ENCODE measurements around the gene HIF3A. TPM values are rescaled to one million over a fixed set of nuclear protein-coding genes. Genes with fewer than 3 reads are reported as not detected.

The HIF3A gene
- total and polyA plus RNA-seq, 8 donors: 17.6 to 235 (median 102) TPM

- intact Hi-C loops (cut with DNase I; ENCODE audit: low total_unique reads): no loop called here
- H3K27ac ChIP-seq: no peak overlapping the region
- H3K4me1 ChIP-seq: peaks cover 4 to 63% (median 46%) of the 10 kb centered on the region in 4 donors
- DNase-seq: no peak
- WGBS, 5 donors: 71 to 86% (median 84%) methylated on average over 4 to 9 of the region's 9 CpGs
- H3K36me3 ChIP-seq: peaks cover 34 to 71% (median 58%) of the 10 kb centered on the region in 4 donors
- H3K9me3 ChIP-seq: no peaks in the 10 kb centered on the region
- TF ChIP-seq POLR2AphosphoS5 (IDR thresholded peaks at IDR 0.05) (no peak), POLR2A (IDR thresholded peaks at IDR 0.05) (no peak), CTCF (IDR thresholded peaks at IDR 0.05) (no peak), EP300 (IDR thresholded peaks at IDR 0.05) (no peak)
- no peaks in the 10 kb centered on the region for H3K27me3 ChIP-seq
- H3K4me3 ChIP-seq: no peak overlapping the region
Observed at GRCh38 chr19:46356149-46357055, 59.6 kb downstream of the HIF3A start.

GRCh38 chr19:46357846-46358583 lies 61.2 kb downstream of the HIF3A start:
- TF ChIP-seq POLR2AphosphoS5 (IDR thresholded peaks at IDR 0.05) (no peak), CTCF (IDR thresholded peaks at IDR 0.05) (no peak), POLR2A (IDR thresholded peaks at IDR 0.05) (no peak), EP300 (IDR thresholded peaks at IDR 0.05) (no peak)
- Histone ChIP-seq H3K27ac (no peak overlapping the region), H3K4me1 (peaks cover 0 to 50% (median 33%) of the 10 kb centered on the region in 4 donors), H3K9me3 (no peaks in the 10 kb centered on the region), H3K4me3 (no peak overlapping the region), H3K27me3 (no peaks in the 10 kb centered on the region), H3K36me3 (peaks cover 34 to 67% (median 56%) of the 10 kb centered on the region in 4 donors)
- DNase-seq: no peak
- intact Hi-C loops (cut with DNase I; ENCODE audit: low total_unique reads): no loop called here
- WGBS, 5 donors: 42 to 68% (median 55%) methylated on average over 7 of the region's 7 CpGs

GRCh38 chr19:46361915-46362314 lies 65.1 kb downstream of the HIF3A start:
- Histone ChIP-seq H3K4me1 (peaks cover 0 to 55% (median 17%) of the 10 kb centered on the region in 4 donors), H3K4me3 (no peak overlapping the region), H3K27me3 (no peaks in the 10 kb centered on the region), H3K9me3 (no peaks in the 10 kb centered on the region), H3K36me3 (peaks cover 6 to 60% (median 54%) of the 10 kb centered on the region in 4 donors), H3K27ac (no peak overlapping the region)
- WGBS, 5 donors: 46 to 58% (median 56%) methylated on average over 2 of the region's 2 CpGs
- DNase-seq: no peak
- TF ChIP-seq CTCF (IDR thresholded peaks at IDR 0.05) (no peak), EP300 (IDR thresholded peaks at IDR 0.05) (no peak), POLR2AphosphoS5 (IDR thresholded peaks at IDR 0.05) (no peak), POLR2A (IDR thresholded peaks at IDR 0.05) (no peak)
- intact Hi-C loops (cut with DNase I; ENCODE audit: low total_unique reads): no loop called here

GRCh38 chr19:46364359-46364758 lies 67.5 kb downstream of the HIF3A start:
- WGBS, 5 donors: 60 to 79% (median 74%) methylated on average over 2 of the region's 2 CpGs
- H3K4me1 ChIP-seq: peaks cover 0 to 33% (median 7%) of the 10 kb centered on the region in 4 donors
- H3K27me3 ChIP-seq: no peaks in the 10 kb centered on the region
- no peaks in the 10 kb centered on the region for H3K9me3 ChIP-seq
- intact Hi-C loops (cut with DNase I; ENCODE audit: low total_unique reads): no loop called here
- TF ChIP-seq EP300 (IDR thresholded peaks at IDR 0.05): no peak
- no peak for TF ChIP-seq POLR2A (IDR thresholded peaks at IDR 0.05)
- TF ChIP-seq CTCF (IDR thresholded peaks at IDR 0.05): no peak
- no peak for TF ChIP-seq POLR2AphosphoS5 (IDR thresholded peaks at IDR 0.05)
- H3K4me3 ChIP-seq: no peak overlapping the region
- H3K36me3 ChIP-seq: peaks cover 0 to 62% (median 61%) of the 10 kb centered on the region in 4 donors
- H3K27ac ChIP-seq: no peak overlapping the region
- DNase-seq: no peak

All from stomach (tissue), 9 donors.